Measurements from ENCODE around the gene SEPTIN8.

Gene SEPTIN8

GRCh38 chr5:132764671-132765238 lies 12.3 kb downstream of the SEPTIN8 start:
- DNase-seq (ENCODE audit: low read depth in 2 of 2) = no peak

GRCh38 chr5:132764051-132764450 lies 13.0 kb downstream of the SEPTIN8 start:
- no peak for DNase-seq (ENCODE audit: low read depth in 2 of 2)

- DNase-seq (ENCODE audit: low read depth in 2 of 2) = no peak
These were observed 13.6 kb downstream of the SEPTIN8 start for GRCh38 chr5:132763181-132764036.

GRCh38 chr5:132762246-132763000 lies 14.6 kb downstream of the SEPTIN8 start:
- no peak for DNase-seq (ENCODE audit: low read depth in 2 of 2)

GRCh38 chr5:132761321-132762240 lies 15.5 kb downstream of the SEPTIN8 start:
- DNase-seq (ENCODE audit: low read depth in 2 of 2) = no peak

- no peak for DNase-seq (ENCODE audit: low read depth in 2 of 2)
These were observed 16.3 kb downstream of the SEPTIN8 start for GRCh38 chr5:132760601-132761317.

- DNase-seq (ENCODE audit: low read depth in 2 of 2) = no peak
These were observed 17.0 kb downstream of the SEPTIN8 start for GRCh38 chr5:132760049-132760420.

GRCh38 chr5:132759114-132760048 lies 17.7 kb downstream of the SEPTIN8 start:
- no peak for DNase-seq (ENCODE audit: low read depth in 2 of 2)

- DNase-seq (ENCODE audit: low read depth in 2 of 2) = no peak
These were observed 18.6 kb downstream of the SEPTIN8 start for GRCh38 chr5:132758451-132758850.

- no peak for DNase-seq (ENCODE audit: low read depth in 2 of 2)
These were observed 20.5 kb downstream of the SEPTIN8 start for GRCh38 chr5:132756542-132756941.

GRCh38 chr5:132754947-132755346 lies 22.1 kb downstream of the SEPTIN8 start:
- no peak for DNase-seq (ENCODE audit: low read depth in 2 of 2)

GRCh38 chr5:132754111-132754510 lies 22.9 kb downstream of the SEPTIN8 start:
- no peak for DNase-seq (ENCODE audit: low read depth in 2 of 2)

- DNase-seq (ENCODE audit: low read depth in 2 of 2) = no peak
These were observed 23.7 kb downstream of the SEPTIN8 start for GRCh38 chr5:132753135-132753987.

- DNase-seq (ENCODE audit: low read depth in 2 of 2) = no peak
These were observed 24.4 kb downstream of the SEPTIN8 start for GRCh38 chr5:132752581-132753125.

GRCh38 chr5:132751971-132752580 lies 25.0 kb downstream of the SEPTIN8 start:
- DNase-seq (ENCODE audit: low read depth in 2 of 2) = no peak

GRCh38 chr5:132751444-132751843 lies 25.6 kb downstream of the SEPTIN8 start:
- DNase-seq (ENCODE audit: low read depth in 2 of 2) = no peak

- DNase-seq (ENCODE audit: low read depth in 2 of 2) = no peak
These were observed 26.4 kb downstream of the SEPTIN8 start for GRCh38 chr5:132750471-132751230.
